ENCODE data around the gene OSBP2. TPM values are rescaled to one million over a fixed set of nuclear protein-coding genes. Genes with fewer than 3 reads are reported as not detected.
"Not testable (repeated sequence)": the region's sequence is repeated elsewhere in the genome, so short reads cannot be mapped to it uniquely, and the experiment has no call there.

Gene OSBP2
- total RNA-seq, 2 donors from 2014 or later = 0.14 to 1.7 TPM

DNA sequence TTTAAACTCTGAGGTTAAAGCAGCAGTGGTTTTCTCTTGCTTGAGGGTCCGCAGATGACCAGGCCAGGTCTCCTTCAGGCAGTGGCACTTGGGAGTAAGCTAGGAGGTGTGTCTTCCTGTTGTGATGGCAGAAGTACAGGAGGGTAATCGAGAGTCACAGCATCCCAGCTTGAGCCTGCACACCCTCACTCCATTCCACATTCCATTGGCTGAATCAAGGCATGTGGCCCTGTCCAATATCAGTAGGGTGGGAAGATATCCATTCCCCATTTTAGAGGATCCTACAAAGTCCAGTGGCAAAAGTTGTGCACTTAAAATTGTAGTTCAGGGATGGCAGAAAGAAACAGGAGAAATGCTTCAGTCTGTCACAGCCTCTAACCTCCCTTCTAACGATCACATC is 23.3 kb downstream of the OSBP2 start:
- Mint-ChIP-seq H3K4me1 (ENCODE audit: low read depth in 2 of 2) (no peaks in the 10 kb centered on the region), H3K9me3 (no peaks in the 10 kb centered on the region), H3K27me3 (peaks cover 0 to 6% of the 10 kb centered on the region in 2 donors), H3K36me3 (no peaks in the 10 kb centered on the region), H3K4me3 (no peak overlapping the region), H3K27ac (no peak overlapping the region)
- no peak for ATAC-seq
- no peak for DNase-seq (ENCODE audit: low spot score)

- Mint-ChIP-seq H3K9me3 (no peaks in the 10 kb centered on the region), H3K27ac (no peak overlapping the region), H3K4me1 (ENCODE audit: low read depth in 2 of 2) (no peaks in the 10 kb centered on the region), H3K27me3 (peaks cover 0 to 6% of the 10 kb centered on the region in 2 donors), H3K36me3 (no peaks in the 10 kb centered on the region), H3K4me3 (no peak overlapping the region)
- DNase-seq (ENCODE audit: low spot score) (no peak), ATAC-seq (no peak)
Measured at GRCh38 chr22:30718491-30718890, 23.8 kb downstream of the OSBP2 start.

DNA sequence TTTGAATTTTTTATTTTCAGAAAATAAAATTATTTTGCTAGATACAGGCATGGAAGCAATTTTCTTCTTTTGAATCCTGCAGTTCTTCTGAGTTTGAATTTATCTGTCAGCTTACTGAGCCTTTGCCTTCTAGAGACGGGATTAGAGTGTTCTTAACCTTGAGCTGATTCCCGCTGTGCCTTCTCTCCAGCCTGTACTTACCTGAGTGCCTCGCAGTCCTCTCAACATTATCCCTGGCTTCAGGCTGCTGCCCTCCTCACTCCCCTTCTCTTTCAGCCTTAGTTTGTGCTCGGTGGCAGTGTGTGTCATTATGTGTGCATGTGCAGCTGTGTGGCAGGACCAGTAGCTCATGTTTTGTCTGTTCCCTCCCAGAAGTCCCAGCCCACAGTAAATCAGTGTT is 24.3 kb downstream of the OSBP2 start:
- peaks cover 0 to 6% of the 10 kb centered on the region in 2 donors for H3K27me3 Mint-ChIP-seq
- H3K36me3 Mint-ChIP-seq = no peaks in the 10 kb centered on the region
- H3K9me3 Mint-ChIP-seq = no peaks in the 10 kb centered on the region
- ATAC-seq = no peak
- no peak overlapping the region for H3K4me3 Mint-ChIP-seq
- no peak for DNase-seq (ENCODE audit: low spot score)
- no peak overlapping the region for H3K27ac Mint-ChIP-seq
- no peaks in the 10 kb centered on the region for H3K4me1 Mint-ChIP-seq (ENCODE audit: low read depth in 2 of 2)

- H3K27ac Mint-ChIP-seq = no peak overlapping the region
- ATAC-seq = no peak
- H3K4me3 Mint-ChIP-seq = no peak overlapping the region
- H3K36me3 Mint-ChIP-seq = no peaks in the 10 kb centered on the region
- H3K9me3 Mint-ChIP-seq = no peaks in the 10 kb centered on the region
- no peak for DNase-seq (ENCODE audit: low spot score)
- no peaks in the 10 kb centered on the region for H3K4me1 Mint-ChIP-seq (ENCODE audit: low read depth in 2 of 2)
- H3K27me3 Mint-ChIP-seq = peaks cover 0 to 6% of the 10 kb centered on the region in 2 donors
Measured at GRCh38 chr22:30720263-30720837, 25.7 kb downstream of the OSBP2 start.

DNA sequence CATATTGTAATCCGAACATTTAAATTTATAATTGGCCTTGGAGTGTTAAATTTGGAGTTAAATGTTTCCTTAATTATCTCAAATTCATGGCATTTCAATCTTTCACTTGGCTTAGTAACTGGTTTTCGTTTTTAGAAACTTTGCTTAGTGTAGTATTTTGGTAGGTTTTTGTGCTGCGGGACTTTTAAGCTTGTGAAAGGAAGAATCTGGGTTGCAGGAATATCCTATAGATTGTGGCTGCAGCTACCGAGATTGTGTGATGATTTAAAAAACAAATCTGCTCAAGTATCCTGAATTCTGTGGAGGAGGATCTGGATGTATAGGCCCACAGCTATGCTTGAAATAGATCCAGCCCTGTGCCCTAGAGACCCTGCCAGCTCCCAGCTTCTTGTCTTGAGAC is 27.1 kb downstream of the OSBP2 start:
- DNase-seq (ENCODE audit: low spot score) = no peak
- no peak for ATAC-seq
- Mint-ChIP-seq H3K27ac (no peak overlapping the region), H3K36me3 (no peaks in the 10 kb centered on the region), H3K9me3 (no peaks in the 10 kb centered on the region), H3K27me3 (peaks cover 0 to 5% of the 10 kb centered on the region in 2 donors), H3K4me3 (no peak overlapping the region), H3K4me1 (ENCODE audit: low read depth in 2 of 2) (no peaks in the 10 kb centered on the region)

DNA sequence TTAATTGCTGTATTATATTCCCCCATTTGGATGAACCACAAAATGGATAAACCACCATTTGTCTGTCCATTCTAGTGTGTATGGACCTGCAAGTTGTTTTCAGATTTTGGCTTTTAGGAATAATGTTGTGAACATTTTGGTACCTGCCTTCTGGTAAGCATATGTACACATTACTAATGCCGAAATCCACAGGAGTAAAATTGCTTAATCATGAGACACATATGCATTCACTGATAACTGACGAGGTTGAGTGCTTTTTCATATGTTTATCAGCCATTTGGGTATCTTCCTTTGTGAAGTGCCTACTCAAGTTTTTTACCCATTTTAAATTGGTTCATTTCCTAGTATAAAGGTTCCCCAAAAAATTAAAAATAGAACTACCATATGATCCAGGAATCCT is 34.2 kb downstream of the OSBP2 start:
- H3K27ac Mint-ChIP-seq = no peak overlapping the region
- no peak for DNase-seq (ENCODE audit: low spot score)
- H3K4me3 Mint-ChIP-seq = no peak overlapping the region
- peaks cover 0 to 8% of the 10 kb centered on the region in 2 donors for H3K27me3 Mint-ChIP-seq
- ATAC-seq = no peak
- no peaks in the 10 kb centered on the region for H3K4me1 Mint-ChIP-seq (ENCODE audit: low read depth in 2 of 2)
- no peaks in the 10 kb centered on the region for H3K36me3 Mint-ChIP-seq
- H3K9me3 Mint-ChIP-seq = no peaks in the 10 kb centered on the region

DNA sequence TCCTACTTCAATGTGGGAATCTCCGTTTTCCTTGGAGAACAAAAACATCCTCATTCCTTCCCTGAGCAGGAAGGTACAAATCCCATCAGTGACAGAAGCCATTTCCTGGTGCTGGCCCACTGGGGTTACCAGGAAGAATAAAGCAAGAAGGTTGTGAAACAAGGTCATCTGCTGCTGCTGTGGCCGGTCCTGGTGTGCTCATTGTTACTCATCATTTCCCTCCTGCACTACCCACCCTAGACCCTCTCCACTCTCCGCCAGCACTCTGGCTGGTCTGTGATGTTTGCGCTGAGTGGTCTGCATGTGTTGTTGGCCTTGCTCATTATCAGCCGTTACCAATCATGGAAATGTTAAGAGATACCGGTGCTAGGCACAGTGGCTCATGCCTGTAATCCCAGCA is 37.0 kb downstream of the OSBP2 start:
- no peak overlapping the region for H3K4me3 Mint-ChIP-seq
- DNase-seq (ENCODE audit: low spot score) (peak; percentile 28), ATAC-seq (no peak)
- H3K36me3 Mint-ChIP-seq = no peaks in the 10 kb centered on the region
- H3K27me3 Mint-ChIP-seq = peaks cover 0 to 14% of the 10 kb centered on the region in 2 donors
- H3K27ac Mint-ChIP-seq = no peak overlapping the region
- H3K4me1 Mint-ChIP-seq (ENCODE audit: low read depth in 2 of 2) = no peaks in the 10 kb centered on the region
- H3K9me3 Mint-ChIP-seq = no peaks in the 10 kb centered on the region

DNA sequence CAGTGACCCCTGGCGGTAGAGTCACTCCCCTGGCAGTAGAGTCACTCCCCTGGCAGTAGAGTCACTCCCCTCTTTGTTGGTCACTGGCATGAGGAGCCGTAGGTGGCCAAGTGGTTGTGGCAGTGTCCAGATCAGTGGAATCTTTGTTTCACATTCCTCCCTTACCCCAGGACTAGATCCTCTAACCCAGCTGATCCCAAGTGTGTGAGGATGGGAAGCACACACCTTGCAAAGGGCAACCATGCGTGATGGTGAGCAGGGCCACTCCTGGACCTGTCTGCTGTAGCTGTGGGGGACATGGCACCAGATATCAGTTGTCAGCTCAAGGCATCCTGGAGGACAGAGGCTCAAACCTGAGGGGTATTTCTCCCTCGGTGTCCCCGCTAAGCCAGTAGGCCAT is 37.8 kb downstream of the OSBP2 start:
- Mint-ChIP-seq H3K36me3 (no peaks in the 10 kb centered on the region), H3K27me3 (peaks cover 0 to 14% of the 10 kb centered on the region in 2 donors), H3K4me3 (no peak overlapping the region), H3K9me3 (no peaks in the 10 kb centered on the region), H3K4me1 (ENCODE audit: low read depth in 2 of 2) (no peaks in the 10 kb centered on the region), H3K27ac (no peak overlapping the region)
- ATAC-seq (no peak), DNase-seq (ENCODE audit: low spot score) (no peak)

GRCh38 chr22:30733181-30733631 is 38.5 kb downstream of the OSBP2 start:
- Mint-ChIP-seq H3K27me3 (peaks cover 5 to 18% of the 10 kb centered on the region in 2 donors), H3K4me1 (ENCODE audit: low read depth in 2 of 2) (no peaks in the 10 kb centered on the region), H3K4me3 (no peak overlapping the region), H3K27ac (no peak overlapping the region), H3K36me3 (no peaks in the 10 kb centered on the region), H3K9me3 (no peaks in the 10 kb centered on the region)
- ATAC-seq (no peak), DNase-seq (ENCODE audit: low spot score) (no peak)

GRCh38 chr22:30740007-30740406 is 45.3 kb downstream of the OSBP2 start:
- Mint-ChIP-seq H3K4me3 (peak overlapping the region; percentile 77), H3K27ac (peak overlapping the region; percentile 47 to 85), H3K4me1 (ENCODE audit: low read depth in 2 of 2) (peaks cover 24 to 48% of the 10 kb centered on the region in 2 donors), H3K27me3 (peaks cover 7 to 28% of the 10 kb centered on the region in 2 donors)
- not testable (repeated sequence) for H3K36me3 Mint-ChIP-seq, H3K9me3 Mint-ChIP-seq
- peak; percentile 47 for DNase-seq (ENCODE audit: low spot score)
- peak in 1 of 2 donors; percentile 50 for ATAC-seq

DNA sequence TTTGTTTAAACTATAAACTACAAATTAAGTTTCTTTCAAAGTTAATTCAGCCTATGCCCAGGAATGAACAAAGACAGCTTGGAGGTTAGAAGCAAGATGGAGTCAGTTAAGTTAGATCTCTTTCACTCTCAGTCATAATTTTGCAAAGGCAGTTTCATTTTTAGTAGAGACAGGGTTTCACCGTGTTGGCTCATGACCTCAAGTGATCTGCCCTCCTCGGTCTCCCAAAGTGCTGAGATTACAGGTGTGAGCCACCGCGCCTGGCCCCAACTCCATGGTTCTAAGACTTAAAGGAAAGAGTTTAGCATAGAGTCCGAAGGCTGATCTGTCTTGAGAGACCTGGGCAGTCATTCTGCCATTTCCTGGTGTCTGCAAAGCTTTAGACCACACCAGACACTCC is 45.8 kb downstream of the OSBP2 start:
- Mint-ChIP-seq H3K4me1 (ENCODE audit: low read depth in 2 of 2) (peaks cover 24 to 51% of the 10 kb centered on the region in 2 donors), H3K4me3 (peak overlapping the region; percentile 77), H3K27ac (peak overlapping the region; percentile 47 to 85), H3K27me3 (peaks cover 7 to 28% of the 10 kb centered on the region in 2 donors)
- peak; percentile 75 to 78 for ATAC-seq
- H3K9me3 Mint-ChIP-seq, H3K36me3 Mint-ChIP-seq: not testable (repeated sequence)
- DNase-seq (ENCODE audit: low spot score) = peak; percentile 49

DNA sequence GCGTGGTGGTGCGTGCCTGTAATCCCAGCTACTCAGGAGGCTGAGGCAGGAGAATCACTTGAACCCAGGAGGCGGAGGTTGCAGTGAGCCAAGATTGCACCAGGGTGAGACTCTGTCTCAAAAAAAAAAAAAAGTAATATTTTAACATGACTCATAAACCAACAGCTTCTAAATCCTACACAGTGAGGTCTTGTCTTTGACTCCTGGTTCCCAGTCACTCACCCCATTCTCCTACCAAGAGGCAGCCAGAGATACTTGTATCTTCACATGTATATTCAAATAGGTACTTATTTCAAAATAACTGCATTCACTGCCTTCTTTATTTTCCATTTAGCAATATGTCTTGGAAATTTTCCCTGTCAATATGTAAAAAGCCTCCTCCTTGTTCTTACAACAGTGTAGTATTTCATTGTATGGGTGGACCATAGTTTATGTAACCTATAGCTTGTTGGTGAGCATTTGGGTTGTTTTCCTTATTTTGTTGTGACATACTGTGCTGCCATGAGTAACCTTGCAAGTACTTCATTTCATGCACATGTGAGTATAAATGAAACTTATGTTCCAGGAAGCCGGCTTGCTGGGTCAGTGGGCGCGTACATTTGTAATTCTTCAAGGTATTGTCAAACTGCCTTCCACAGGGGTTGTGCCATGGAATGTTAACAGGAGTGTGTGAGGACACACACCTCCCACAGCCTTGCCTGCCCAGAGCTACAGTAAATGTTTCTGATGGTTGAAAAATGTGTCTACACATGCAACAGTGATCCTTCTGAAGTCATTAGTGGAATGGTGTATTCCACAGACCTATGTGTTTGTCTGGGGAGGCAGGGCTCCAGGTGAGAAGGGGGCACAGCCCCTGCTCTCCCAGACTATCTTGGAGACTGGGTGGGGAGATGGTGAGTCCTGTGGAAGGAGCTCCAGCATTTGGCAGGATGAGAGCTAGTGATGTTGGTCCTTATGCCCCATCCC is 47.9 kb downstream of the OSBP2 start:
- no peak for DNase-seq (ENCODE audit: low spot score)
- ATAC-seq = peak; percentile 68 to 72

DNA sequence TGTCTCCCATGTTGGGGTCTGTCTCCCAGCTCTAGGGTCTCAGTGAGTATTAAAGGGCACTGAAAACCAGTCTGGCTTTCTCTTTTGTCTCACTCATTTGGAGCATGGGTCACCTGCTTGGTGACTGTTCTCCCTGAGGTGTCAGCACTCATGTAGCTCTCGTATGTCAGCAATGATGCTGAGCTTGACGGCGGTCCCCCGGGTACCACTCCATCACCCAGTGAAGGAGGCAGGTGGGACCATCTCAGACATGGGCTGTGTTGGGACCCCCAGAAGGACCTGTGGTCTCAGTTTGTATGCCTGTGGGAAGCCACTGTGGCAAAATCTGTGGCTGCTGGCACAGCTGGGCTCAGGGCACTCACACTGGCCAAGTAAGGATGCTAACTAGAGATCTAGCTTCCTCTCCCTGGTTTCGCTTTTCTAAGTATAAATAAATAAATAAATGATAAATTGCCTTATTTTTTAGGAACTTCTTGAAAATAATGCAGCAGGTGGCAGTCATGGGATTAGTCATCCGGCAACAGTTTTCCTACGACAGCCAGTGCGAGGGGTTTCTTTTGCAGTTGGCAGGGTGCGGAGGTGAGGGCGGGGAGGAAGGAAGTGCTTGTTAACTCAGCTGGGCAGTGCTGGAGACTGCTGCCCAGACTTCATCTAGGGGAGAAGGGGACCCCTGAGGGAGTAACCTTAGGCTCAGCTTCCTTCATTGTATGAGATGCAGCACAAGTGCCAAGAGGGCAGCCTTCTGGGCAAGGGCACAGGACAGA is 48.8 kb downstream of the OSBP2 start:
- Mint-ChIP-seq H3K4me1 (ENCODE audit: low read depth in 2 of 2) (peaks cover 24 to 56% of the 10 kb centered on the region in 2 donors), H3K27ac (peak overlapping the region; percentile 84 to 92), H3K9me3 (no peaks in the 10 kb centered on the region), H3K4me3 (peak overlapping the region; percentile 64), H3K27me3 (peaks cover 0 to 21% of the 10 kb centered on the region in 2 donors), H3K36me3 (no peaks in the 10 kb centered on the region)
- ATAC-seq = peak; percentile 2 to 51
- no peak for DNase-seq (ENCODE audit: low spot score)

More for the DNA sequence above, 47.9 kb downstream of the OSBP2 start:
- no peaks in the 10 kb centered on the region for H3K36me3 Mint-ChIP-seq
- peak overlapping the region; percentile 84 to 92 for H3K27ac Mint-ChIP-seq
- peaks cover 7 to 25% of the 10 kb centered on the region in 2 donors for H3K27me3 Mint-ChIP-seq
- peak overlapping the region; percentile 64 for H3K4me3 Mint-ChIP-seq
- H3K4me1 Mint-ChIP-seq (ENCODE audit: low read depth in 2 of 2) = peaks cover 24 to 56% of the 10 kb centered on the region in 2 donors
- no peaks in the 10 kb centered on the region for H3K9me3 Mint-ChIP-seq
